ENCODE data around the gene SLC26A8. TPM values are rescaled to one million over a fixed set of nuclear protein-coding genes. Genes with fewer than 3 reads are reported as not detected.

Gene SLC26A8
- total and polyA plus RNA-seq, 2 of the 13 experiments (the other 11 are each of a cell fraction or from before 2014, with no cell fraction given): 0.46 TPM; not detected in 1

DNA sequence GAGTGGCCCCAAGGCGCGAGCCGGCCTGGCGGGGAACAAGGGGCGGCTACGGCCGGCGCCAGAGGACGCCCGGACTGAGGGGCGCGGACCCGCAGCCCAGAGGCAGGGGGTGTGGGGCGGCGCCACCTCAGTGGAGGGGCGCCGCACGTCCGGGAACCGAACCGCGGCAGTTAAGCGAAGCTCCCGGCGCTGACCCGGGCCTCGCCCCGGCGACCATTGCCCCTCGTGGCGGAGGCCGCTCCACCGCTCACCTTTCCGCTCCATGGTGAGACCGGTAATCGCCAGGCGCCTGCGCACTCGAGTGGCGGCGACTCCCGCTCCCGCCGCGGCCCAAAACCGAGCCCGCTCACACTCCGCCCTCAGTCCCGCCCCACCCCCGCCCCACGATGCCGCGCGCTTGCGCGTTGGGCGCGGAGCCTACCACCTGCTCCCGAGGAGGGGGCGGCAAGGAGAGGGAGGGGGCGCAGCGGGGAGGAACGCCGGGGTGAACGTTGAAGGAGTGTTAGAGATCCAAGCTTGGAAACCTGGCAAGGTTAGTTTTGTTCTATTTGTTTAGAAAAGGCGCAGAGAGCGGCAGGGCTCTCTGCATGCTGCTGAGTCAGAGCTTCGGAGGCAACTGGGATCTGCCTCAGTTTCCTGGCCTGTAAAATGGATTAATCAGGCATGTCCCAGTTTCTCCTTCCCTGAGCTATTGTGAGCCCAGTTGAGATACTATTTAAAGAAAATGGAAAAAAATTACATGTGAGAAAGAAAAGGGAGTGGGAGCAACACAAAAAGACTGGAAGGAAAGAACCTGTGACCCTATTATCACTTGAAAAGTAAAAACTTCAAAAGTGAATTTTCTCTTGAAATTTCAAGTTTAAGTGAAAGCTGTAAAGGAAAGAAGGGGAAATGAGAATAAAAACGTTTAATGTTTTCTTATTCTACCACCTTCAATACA is 103.4 kb downstream of the SLC26A8 start, which contains the start of gene SRPK1 (continued):
- no peak for TF ChIP-seq FIP1L1 (IDR thresholded peaks at IDR 0.05; ENCODE audit: borderline replicate concordance, insufficient read depth, low read depth, low read length)
- TF ChIP-seq, protein P1, sequence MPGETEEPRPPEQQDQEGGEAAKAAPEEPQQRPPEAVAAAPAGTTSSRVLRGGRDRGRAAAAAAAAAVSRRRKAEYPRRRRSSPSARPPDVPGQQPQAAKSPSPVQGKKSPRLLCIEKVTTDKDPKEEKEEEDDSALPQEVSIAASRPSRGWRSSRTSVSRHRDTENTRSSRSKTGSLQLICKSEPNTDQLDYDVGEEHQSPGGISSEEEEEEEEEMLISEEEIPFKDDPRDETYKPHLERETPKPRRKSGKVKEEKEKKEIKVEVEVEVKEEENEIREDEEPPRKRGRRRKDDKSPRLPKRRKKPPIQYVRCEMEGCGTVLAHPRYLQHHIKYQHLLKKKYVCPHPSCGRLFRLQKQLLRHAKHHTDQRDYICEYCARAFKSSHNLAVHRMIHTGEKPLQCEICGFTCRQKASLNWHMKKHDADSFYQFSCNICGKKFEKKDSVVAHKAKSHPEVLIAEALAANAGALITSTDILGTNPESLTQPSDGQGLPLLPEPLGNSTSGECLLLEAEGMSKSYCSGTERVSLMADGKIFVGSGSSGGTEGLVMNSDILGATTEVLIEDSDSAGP (CRISPR knock-in tag; IDR thresholded peaks at IDR 0.05; ENCODE audit: borderline replicate concordance): peak; percentile 56
- TF ChIP-seq RBM39 (IDR thresholded peaks at IDR 0.05; ENCODE audit: low read depth, low read length, poor library complexity, severe bottlenecking): peak; percentile 52
- peak; percentile 33; the same call in 1 of the 2 replicates for TF ChIP-seq ZNF816 (CRISPR knock-in tag; IDR thresholded peaks at IDR 0.05; ENCODE audit: borderline replicate concordance)
- TF ChIP-seq RELA (CRISPR knock-in tag; IDR thresholded peaks at IDR 0.05): 0 out of 2 replicates have a peak, but pooled peaks have one; percentile 9
- TF ChIP-seq, protein P2, sequence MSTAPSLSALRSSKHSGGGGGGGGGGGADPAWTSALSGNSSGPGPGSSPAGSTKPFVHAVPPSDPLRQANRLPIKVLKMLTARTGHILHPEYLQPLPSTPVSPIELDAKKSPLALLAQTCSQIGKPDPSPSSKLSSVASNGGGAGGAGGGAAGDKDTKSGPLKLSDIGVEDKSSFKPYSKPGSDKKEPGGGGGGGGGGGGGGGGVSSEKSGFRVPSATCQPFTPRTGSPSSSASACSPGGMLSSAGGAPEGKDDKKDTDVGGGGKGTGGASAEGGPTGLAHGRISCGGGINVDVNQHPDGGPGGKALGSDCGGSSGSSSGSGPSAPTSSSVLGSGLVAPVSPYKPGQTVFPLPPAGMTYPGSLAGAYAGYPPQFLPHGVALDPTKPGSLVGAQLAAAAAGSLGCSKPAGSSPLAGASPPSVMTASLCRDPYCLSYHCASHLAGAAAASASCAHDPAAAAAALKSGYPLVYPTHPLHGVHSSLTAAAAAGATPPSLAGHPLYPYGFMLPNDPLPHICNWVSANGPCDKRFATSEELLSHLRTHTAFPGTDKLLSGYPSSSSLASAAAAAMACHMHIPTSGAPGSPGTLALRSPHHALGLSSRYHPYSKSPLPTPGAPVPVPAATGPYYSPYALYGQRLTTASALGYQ (CRISPR knock-in tag; IDR thresholded peaks at IDR 0.05): peak; percentile 56; the same call in 1 of the 2 replicates
- no peak for TF ChIP-seq REXO4 (CRISPR knock-in tag; IDR thresholded peaks at IDR 0.05; ENCODE audit: borderline replicate concordance)
- peak; percentile 75 for TF ChIP-seq GATAD1 (CRISPR knock-in tag; IDR thresholded peaks at IDR 0.05)
- peak; percentile 85; the same call in 1 of the 2 replicates for TF ChIP-seq ISX (CRISPR knock-in tag; conservative IDR thresholded peaks at IDR 0.05)
- peak; percentile 94; the same call in 1 of the 2 replicates for TF ChIP-seq ZSCAN12 (CRISPR knock-in tag; IDR thresholded peaks at IDR 0.05)
- no peak for TF ChIP-seq PLRG1 (conservative IDR thresholded peaks at IDR 0.05)
- TF ChIP-seq MAFG (CRISPR knock-in tag; IDR thresholded peaks at IDR 0.05): no peak
- TF ChIP-seq, protein P3, sequence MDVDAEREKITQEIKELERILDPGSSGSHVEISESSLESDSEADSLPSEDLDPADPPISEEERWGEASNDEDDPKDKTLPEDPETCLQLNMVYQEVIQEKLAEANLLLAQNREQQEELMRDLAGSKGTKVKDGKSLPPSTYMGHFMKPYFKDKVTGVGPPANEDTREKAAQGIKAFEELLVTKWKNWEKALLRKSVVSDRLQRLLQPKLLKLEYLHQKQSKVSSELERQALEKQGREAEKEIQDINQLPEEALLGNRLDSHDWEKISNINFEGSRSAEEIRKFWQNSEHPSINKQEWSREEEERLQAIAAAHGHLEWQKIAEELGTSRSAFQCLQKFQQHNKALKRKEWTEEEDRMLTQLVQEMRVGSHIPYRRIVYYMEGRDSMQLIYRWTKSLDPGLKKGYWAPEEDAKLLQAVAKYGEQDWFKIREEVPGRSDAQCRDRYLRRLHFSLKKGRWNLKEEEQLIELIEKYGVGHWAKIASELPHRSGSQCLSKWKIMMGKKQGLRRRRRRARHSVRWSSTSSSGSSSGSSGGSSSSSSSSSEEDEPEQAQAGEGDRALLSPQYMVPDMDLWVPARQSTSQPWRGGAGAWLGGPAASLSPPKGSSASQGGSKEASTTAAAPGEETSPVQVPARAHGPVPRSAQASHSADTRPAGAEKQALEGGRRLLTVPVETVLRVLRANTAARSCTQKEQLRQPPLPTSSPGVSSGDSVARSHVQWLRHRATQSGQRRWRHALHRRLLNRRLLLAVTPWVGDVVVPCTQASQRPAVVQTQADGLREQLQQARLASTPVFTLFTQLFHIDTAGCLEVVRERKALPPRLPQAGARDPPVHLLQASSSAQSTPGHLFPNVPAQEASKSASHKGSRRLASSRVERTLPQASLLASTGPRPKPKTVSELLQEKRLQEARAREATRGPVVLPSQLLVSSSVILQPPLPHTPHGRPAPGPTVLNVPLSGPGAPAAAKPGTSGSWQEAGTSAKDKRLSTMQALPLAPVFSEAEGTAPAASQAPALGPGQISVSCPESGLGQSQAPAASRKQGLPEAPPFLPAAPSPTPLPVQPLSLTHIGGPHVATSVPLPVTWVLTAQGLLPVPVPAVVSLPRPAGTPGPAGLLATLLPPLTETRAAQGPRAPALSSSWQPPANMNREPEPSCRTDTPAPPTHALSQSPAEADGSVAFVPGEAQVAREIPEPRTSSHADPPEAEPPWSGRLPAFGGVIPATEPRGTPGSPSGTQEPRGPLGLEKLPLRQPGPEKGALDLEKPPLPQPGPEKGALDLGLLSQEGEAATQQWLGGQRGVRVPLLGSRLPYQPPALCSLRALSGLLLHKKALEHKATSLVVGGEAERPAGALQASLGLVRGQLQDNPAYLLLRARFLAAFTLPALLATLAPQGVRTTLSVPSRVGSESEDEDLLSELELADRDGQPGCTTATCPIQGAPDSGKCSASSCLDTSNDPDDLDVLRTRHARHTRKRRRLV (CRISPR knock-in tag; IDR thresholded peaks at IDR 0.05): peak; percentile 76; the same call in 1 of the 2 replicates
- TF ChIP-seq SRSF4 (IDR thresholded peaks at IDR 0.05; ENCODE audit: low read depth, low read length, poor library complexity, severe bottlenecking): no peak
- TF ChIP-seq, protein P4, sequence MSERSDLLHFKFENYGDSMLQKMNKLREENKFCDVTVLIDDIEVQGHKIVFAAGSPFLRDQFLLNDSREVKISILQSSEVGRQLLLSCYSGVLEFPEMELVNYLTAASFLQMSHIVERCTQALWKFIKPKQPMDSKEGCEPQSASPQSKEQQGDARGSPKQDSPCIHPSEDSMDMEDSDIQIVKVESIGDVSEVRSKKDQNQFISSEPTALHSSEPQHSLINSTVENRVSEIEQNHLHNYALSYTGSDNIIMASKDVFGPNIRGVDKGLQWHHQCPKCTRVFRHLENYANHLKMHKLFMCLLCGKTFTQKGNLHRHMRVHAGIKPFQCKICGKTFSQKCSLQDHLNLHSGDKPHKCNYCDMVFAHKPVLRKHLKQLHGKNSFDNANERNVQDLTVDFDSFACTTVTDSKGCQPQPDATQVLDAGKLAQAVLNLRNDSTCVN (CRISPR knock-in tag; IDR thresholded peaks at IDR 0.05; ENCODE audit: borderline replicate concordance): peak; percentile 77; the same call in 1 of the 2 replicates
- TF ChIP-seq KAT8 (CRISPR knock-in tag; IDR thresholded peaks at IDR 0.05): peak; percentile 79
- peak; percentile 82; the same call in 1 of the 2 replicates for TF ChIP-seq ZBTB7A (CRISPR knock-in tag; IDR thresholded peaks at IDR 0.05)
- no peak for TF ChIP-seq MATR3 (CRISPR knock-in tag; IDR thresholded peaks at IDR 0.05)
